ENCODE data around the gene VAT1L. TPM values are rescaled to one million over a fixed set of nuclear protein-coding genes. Genes with fewer than 3 reads are reported as not detected.

Gene VAT1L
- total RNA-seq, 1 donor from 2014 or later = 1.1 TPM

DNA sequence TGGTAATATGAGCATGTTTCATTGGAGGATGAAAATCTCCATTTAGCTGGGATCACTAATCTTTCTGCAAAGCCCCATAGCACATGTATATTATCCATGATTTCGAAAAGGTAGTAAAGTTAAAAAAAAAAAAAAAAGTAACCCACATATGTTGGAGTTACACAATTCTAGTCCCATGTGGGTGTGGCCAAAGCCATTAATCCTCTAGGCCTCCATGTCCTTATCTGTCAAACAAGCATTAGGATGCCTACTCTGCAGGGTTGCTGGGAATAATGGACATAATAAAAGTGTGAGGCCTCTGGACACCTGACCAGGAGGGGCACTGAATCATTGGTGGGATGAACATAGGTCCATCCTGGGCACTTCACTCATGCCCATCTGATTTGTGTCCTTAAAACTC lies 29.2 kb upstream of the VAT1L start:
- Mint-ChIP-seq H3K27ac (ENCODE audit: unreplicated experiment) (no peak overlapping the region), H3K4me1 (ENCODE audit: unreplicated experiment) (no peaks in the 10 kb centered on the region), H3K27me3 (ENCODE audit: unreplicated experiment) (peaks cover 1% of the 10 kb centered on the region), H3K4me3 (ENCODE audit: unreplicated experiment) (no peak overlapping the region), H3K36me3 (ENCODE audit: low read depth, unreplicated experiment) (no peaks in the 10 kb centered on the region), H3K9me3 (ENCODE audit: unreplicated experiment) (no peaks in the 10 kb centered on the region)
- TF ChIP-seq CTCF (IDR thresholded peaks at IDR 0.05; ENCODE audit: unreplicated experiment) = no peak
- DNase-seq (ENCODE audit: low spot score) = no peak

- Mint-ChIP-seq H3K27me3 (ENCODE audit: unreplicated experiment) (peaks cover 1% of the 10 kb centered on the region), H3K4me1 (ENCODE audit: unreplicated experiment) (no peaks in the 10 kb centered on the region), H3K4me3 (ENCODE audit: unreplicated experiment) (no peak overlapping the region), H3K36me3 (ENCODE audit: low read depth, unreplicated experiment) (no peaks in the 10 kb centered on the region), H3K9me3 (ENCODE audit: unreplicated experiment) (no peaks in the 10 kb centered on the region), H3K27ac (ENCODE audit: unreplicated experiment) (peak overlapping the region; percentile 62)
- no peak for TF ChIP-seq CTCF (IDR thresholded peaks at IDR 0.05; ENCODE audit: unreplicated experiment)
- DNase-seq (ENCODE audit: low spot score) = no peak
Measured at GRCh38 chr16:77759821-77760220, 28.5 kb upstream of the VAT1L start.

DNA sequence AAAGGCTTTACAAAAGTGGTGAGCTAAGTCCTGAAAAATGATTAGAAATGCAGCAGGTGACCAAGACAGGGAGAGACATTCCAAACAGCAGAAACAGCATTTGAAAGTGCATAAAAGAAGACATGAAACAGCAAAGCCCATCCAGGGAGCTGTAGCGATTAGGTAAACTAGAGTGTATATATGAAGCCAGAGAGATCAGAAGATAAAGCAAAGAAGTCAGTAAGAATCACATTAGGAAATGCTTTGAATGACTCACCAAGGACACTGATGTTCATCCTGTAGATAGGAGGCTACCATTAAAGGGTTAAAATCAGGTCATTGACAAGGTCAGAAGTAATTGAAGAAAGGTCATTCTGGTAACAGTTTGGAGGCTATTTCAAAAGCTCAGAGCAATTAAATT lies 27.6 kb upstream of the VAT1L start:
- Mint-ChIP-seq H3K27me3 (ENCODE audit: unreplicated experiment) (peaks cover 1% of the 10 kb centered on the region), H3K36me3 (ENCODE audit: low read depth, unreplicated experiment) (no peaks in the 10 kb centered on the region), H3K9me3 (ENCODE audit: unreplicated experiment) (no peaks in the 10 kb centered on the region), H3K4me1 (ENCODE audit: unreplicated experiment) (no peaks in the 10 kb centered on the region), H3K4me3 (ENCODE audit: unreplicated experiment) (no peak overlapping the region), H3K27ac (ENCODE audit: unreplicated experiment) (no peak overlapping the region)
- TF ChIP-seq CTCF (IDR thresholded peaks at IDR 0.05; ENCODE audit: unreplicated experiment) = no peak
- DNase-seq (ENCODE audit: low spot score) = no peak

- TF ChIP-seq CTCF (IDR thresholded peaks at IDR 0.05; ENCODE audit: unreplicated experiment) = no peak
- Mint-ChIP-seq H3K27me3 (ENCODE audit: unreplicated experiment) (peaks cover 1% of the 10 kb centered on the region), H3K27ac (ENCODE audit: unreplicated experiment) (no peak overlapping the region), H3K36me3 (ENCODE audit: low read depth, unreplicated experiment) (no peaks in the 10 kb centered on the region), H3K4me3 (ENCODE audit: unreplicated experiment) (no peak overlapping the region), H3K9me3 (ENCODE audit: unreplicated experiment) (no peaks in the 10 kb centered on the region), H3K4me1 (ENCODE audit: unreplicated experiment) (no peaks in the 10 kb centered on the region)
- no peak for DNase-seq (ENCODE audit: low spot score)
Measured at GRCh38 chr16:77761204-77761603, 27.2 kb upstream of the VAT1L start.

DNA sequence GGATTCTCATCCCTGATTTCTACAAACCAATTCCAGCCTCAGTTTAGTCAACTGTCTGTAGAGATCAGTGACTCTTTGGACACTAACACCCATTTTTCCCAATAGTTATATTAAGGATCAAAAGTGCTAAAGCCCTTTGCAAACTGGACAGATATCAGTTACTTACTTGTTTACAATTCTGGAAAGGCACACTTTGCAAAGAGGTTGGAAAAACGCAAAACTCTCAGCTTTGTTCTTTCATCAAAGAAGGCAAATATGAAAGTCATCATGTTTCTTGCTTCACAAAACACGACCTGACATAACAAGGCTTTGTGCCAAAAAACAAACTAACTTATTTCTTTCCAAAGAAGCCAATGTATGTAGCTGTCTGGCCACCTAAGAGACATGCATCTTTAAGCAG lies 26.1 kb upstream of the VAT1L start:
- no peak for DNase-seq (ENCODE audit: low spot score)
- Mint-ChIP-seq H3K36me3 (ENCODE audit: low read depth, unreplicated experiment) (no peaks in the 10 kb centered on the region), H3K4me1 (ENCODE audit: unreplicated experiment) (no peaks in the 10 kb centered on the region), H3K9me3 (ENCODE audit: unreplicated experiment) (no peaks in the 10 kb centered on the region), H3K27me3 (ENCODE audit: unreplicated experiment) (peaks cover 1% of the 10 kb centered on the region), H3K4me3 (ENCODE audit: unreplicated experiment) (no peak overlapping the region), H3K27ac (ENCODE audit: unreplicated experiment) (no peak overlapping the region)
- TF ChIP-seq CTCF (IDR thresholded peaks at IDR 0.05; ENCODE audit: unreplicated experiment) = no peak

Measured in endothelial cell (in vitro differentiated cells).